Measurements from ENCODE around the gene GPRIN3.
"Not testable (repeated sequence)": the region's sequence is repeated elsewhere in the genome, so short reads cannot be mapped to it uniquely, and the experiment has no call there.

The GPRIN3 gene

GRCh38 chr4:89212666-89213381, 94.8 kb downstream of the GPRIN3 start:
- no peaks in the 10 kb centered on the region for H3K9me3 ChIP-seq (ENCODE audit: low read depth, low read length)
- no peaks in the 10 kb centered on the region for H3K36me3 ChIP-seq (ENCODE audit: insufficient read depth, low read length)
- no peak overlapping the region for H3K9ac ChIP-seq (ENCODE audit: insufficient read length)
- H3K27ac ChIP-seq, result no peak overlapping the region
- no peak overlapping the region for H3K4me3 ChIP-seq
- no peak for DNase-seq (ENCODE audit: low read depth, low spot score)
- no peak for TF ChIP-seq EZH2 (IDR thresholded peaks at IDR 0.05)
- no peak for TF ChIP-seq POLR2AphosphoS5 (IDR thresholded peaks at IDR 0.05; ENCODE audit: borderline replicate concordance, low read depth, low read length)
- no peak for TF ChIP-seq FOXP2 (optimal IDR thresholded peaks at IDR 0.05; ENCODE audit: control extremely low read depth, extremely low read length, insufficient read depth)

DNA sequence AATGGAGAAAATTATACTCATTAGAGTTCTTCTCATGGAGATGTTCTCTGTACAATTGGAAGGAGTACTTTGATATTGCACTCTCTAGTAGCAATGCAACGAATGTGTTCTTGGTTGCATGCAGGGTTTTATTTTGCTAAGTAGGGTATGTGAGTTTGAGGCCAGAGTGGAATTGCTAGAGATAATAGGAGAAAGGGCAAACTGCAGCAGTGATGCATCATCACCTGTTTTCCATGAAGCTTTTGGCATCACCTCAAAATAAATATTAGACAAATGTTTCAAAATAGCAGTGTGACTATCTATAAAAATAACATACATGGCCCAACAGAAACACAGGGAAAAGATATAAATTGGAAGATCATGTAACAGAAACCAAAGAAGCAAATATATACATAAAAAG, 103.0 kb downstream of the GPRIN3 start:
- H3K9ac ChIP-seq (ENCODE audit: insufficient read length), result no peak overlapping the region
- DNase-seq (ENCODE audit: low read depth, low spot score), result no peak

GRCh38 chr4:89203902-89204301, 103.7 kb downstream of the GPRIN3 start:
- H3K9me3 ChIP-seq (ENCODE audit: low read depth, low read length), result no peaks in the 10 kb centered on the region
- TF ChIP-seq FOXP2 (optimal IDR thresholded peaks at IDR 0.05; ENCODE audit: control extremely low read depth, extremely low read length, insufficient read depth) (no peak), POLR2AphosphoS5 (IDR thresholded peaks at IDR 0.05; ENCODE audit: borderline replicate concordance, low read depth, low read length) (no peak), EZH2 (IDR thresholded peaks at IDR 0.05) (no peak)

More for the DNA sequence above, 103.0 kb downstream of the GPRIN3 start:
- H3K36me3 ChIP-seq (ENCODE audit: insufficient read depth, low read length), result no peaks in the 10 kb centered on the region
- no peak overlapping the region for H3K4me3 ChIP-seq
- no peak for TF ChIP-seq EZH2 (IDR thresholded peaks at IDR 0.05)
- TF ChIP-seq POLR2AphosphoS5 (IDR thresholded peaks at IDR 0.05; ENCODE audit: borderline replicate concordance, low read depth, low read length), result no peak
- no peak for TF ChIP-seq FOXP2 (optimal IDR thresholded peaks at IDR 0.05; ENCODE audit: control extremely low read depth, extremely low read length, insufficient read depth)
- H3K27ac ChIP-seq, result no peak overlapping the region
- H3K9me3 ChIP-seq (ENCODE audit: low read depth, low read length), result no peaks in the 10 kb centered on the region

GRCh38 chr4:89199394-89199793, 108.2 kb downstream of the GPRIN3 start:
- H3K9ac ChIP-seq (ENCODE audit: insufficient read length); H3K27ac ChIP-seq; H3K4me3 ChIP-seq; DNase-seq (ENCODE audit: low read depth, low spot score); H3K36me3 ChIP-seq (ENCODE audit: insufficient read depth, low read length); H3K9me3 ChIP-seq (ENCODE audit: low read depth, low read length): not testable (repeated sequence)

More at GRCh38 chr4:89203902-89204301, 103.7 kb downstream of the GPRIN3 start:
- Histone ChIP-seq H3K36me3 (ENCODE audit: insufficient read depth, low read length) (no peaks in the 10 kb centered on the region), H3K27ac (no peak overlapping the region), H3K4me3 (no peak overlapping the region), H3K9ac (ENCODE audit: insufficient read length) (no peak overlapping the region)
- DNase-seq (ENCODE audit: low read depth, low spot score), result no peak

DNA sequence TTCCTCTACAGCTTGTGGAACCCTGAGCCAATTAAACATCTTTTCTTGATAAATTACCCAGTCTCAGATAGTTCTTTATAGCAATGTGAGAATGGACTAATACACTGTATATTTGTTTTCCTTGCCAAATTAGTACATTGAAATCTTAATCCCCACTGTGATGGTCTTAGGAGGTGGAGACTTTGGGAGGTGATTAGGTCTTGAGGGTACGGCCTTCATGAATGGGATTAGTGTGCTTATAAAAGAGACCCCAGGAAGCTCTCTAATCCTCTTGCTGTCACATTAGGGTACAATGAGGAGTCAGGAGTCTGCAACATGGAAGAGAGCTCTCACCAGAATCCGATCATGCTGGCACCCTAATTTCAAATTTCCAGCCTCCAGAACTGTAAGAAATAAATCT, 109.7 kb downstream of the GPRIN3 start:
- Histone ChIP-seq H3K36me3 (ENCODE audit: insufficient read depth, low read length) (no peaks in the 10 kb centered on the region), H3K9ac (ENCODE audit: insufficient read length) (no peak overlapping the region), H3K4me3 (no peak overlapping the region), H3K9me3 (ENCODE audit: low read depth, low read length) (no peaks in the 10 kb centered on the region), H3K27ac (no peak overlapping the region)
- TF ChIP-seq EZH2 (IDR thresholded peaks at IDR 0.05), result no peak
- TF ChIP-seq POLR2AphosphoS5 (IDR thresholded peaks at IDR 0.05; ENCODE audit: borderline replicate concordance, low read depth, low read length), result no peak
- TF ChIP-seq FOXP2 (optimal IDR thresholded peaks at IDR 0.05; ENCODE audit: control extremely low read depth, extremely low read length, insufficient read depth), result no peak
- no peak for DNase-seq (ENCODE audit: low read depth, low spot score)

GRCh38 chr4:89196745-89197144, 110.9 kb downstream of the GPRIN3 start:
- Histone ChIP-seq H3K36me3 (ENCODE audit: insufficient read depth, low read length) (no peaks in the 10 kb centered on the region), H3K27ac (peak overlapping the region; percentile 79), H3K4me3 (peak overlapping the region; percentile 31; the same call in 1 of the 2 replicates), H3K9ac (ENCODE audit: insufficient read length) (peak overlapping the region; percentile 69), H3K9me3 (ENCODE audit: low read depth, low read length) (no peaks in the 10 kb centered on the region)
- no peak for TF ChIP-seq FOXP2 (optimal IDR thresholded peaks at IDR 0.05; ENCODE audit: control extremely low read depth, extremely low read length, insufficient read depth)
- no peak for TF ChIP-seq EZH2 (IDR thresholded peaks at IDR 0.05)
- no peak for TF ChIP-seq POLR2AphosphoS5 (IDR thresholded peaks at IDR 0.05; ENCODE audit: borderline replicate concordance, low read depth, low read length)
- no peak for DNase-seq (ENCODE audit: low read depth, low spot score)

DNA sequence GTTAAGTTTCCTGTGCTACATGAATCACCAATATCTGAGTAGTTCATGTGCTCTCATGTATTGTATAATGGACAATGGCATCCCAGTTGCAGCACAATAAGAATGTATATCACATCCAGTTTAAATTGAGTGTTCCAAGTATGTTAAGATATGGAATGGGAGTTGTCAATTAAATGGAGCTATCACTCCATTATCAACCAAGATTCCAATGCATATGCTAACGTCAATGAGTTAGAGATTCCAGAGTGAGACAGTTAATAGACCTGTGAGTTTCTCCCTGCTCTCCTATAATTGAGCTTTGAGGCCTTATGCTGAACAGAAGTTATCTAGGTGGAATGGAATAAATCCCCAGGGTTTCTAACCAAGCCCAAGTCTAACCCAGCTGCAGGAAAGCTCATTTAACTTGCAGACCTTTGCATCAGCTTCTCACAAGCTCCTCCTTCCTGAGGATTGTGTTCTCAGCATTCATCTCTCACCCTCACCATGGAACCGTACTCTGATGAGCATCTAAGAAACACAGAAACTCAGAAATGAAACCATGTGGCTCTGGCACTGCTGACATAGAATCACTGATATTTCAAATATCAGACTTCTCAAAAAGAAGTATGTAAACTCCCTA, 111.4 kb downstream of the GPRIN3 start:
- Histone ChIP-seq H3K27ac (peak overlapping the region; percentile 81), H3K4me3 (peak overlapping the region; percentile 31; the same call in 1 of the 2 replicates), H3K36me3 (ENCODE audit: insufficient read depth, low read length) (no peaks in the 10 kb centered on the region), H3K9me3 (ENCODE audit: low read depth, low read length) (no peaks in the 10 kb centered on the region), H3K9ac (ENCODE audit: insufficient read length) (peak overlapping the region; percentile 69)
- DNase-seq (ENCODE audit: low read depth, low spot score), result no peak
- no peak for TF ChIP-seq EZH2 (IDR thresholded peaks at IDR 0.05)
- no peak for TF ChIP-seq FOXP2 (optimal IDR thresholded peaks at IDR 0.05; ENCODE audit: control extremely low read depth, extremely low read length, insufficient read depth)
- no peak for TF ChIP-seq POLR2AphosphoS5 (IDR thresholded peaks at IDR 0.05; ENCODE audit: borderline replicate concordance, low read depth, low read length)

DNA sequence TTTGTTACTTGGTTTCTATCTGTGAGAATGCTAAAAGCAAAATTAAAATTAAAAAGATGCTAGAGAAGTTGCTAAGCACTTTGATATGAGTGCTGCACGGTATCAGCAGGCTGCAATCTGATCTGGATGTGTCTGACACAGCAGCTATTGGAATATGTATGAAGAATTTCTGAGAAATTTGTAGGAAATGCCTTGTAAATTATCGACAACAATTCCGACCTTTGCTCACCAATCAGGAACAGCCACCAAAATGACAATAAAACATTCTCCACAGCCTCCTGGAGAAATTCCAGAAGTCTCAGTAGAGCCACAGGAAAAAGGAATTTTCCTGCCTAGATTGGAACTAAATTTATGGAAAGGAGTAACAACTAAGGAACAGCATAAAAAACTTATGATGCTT, 113.8 kb downstream of the GPRIN3 start:
- no peak for DNase-seq (ENCODE audit: low read depth, low spot score)
- peak overlapping the region; percentile 24 for H3K4me3 ChIP-seq
- H3K9me3 ChIP-seq (ENCODE audit: low read depth, low read length), result no peaks in the 10 kb centered on the region
- peak overlapping the region; percentile 72 for H3K27ac ChIP-seq
- no peak for TF ChIP-seq EZH2 (IDR thresholded peaks at IDR 0.05)
- no peak for TF ChIP-seq POLR2AphosphoS5 (IDR thresholded peaks at IDR 0.05; ENCODE audit: borderline replicate concordance, low read depth, low read length)
- no peak for TF ChIP-seq FOXP2 (optimal IDR thresholded peaks at IDR 0.05; ENCODE audit: control extremely low read depth, extremely low read length, insufficient read depth)
- no peak overlapping the region for H3K9ac ChIP-seq (ENCODE audit: insufficient read length)
- H3K36me3 ChIP-seq (ENCODE audit: insufficient read depth, low read length), result no peaks in the 10 kb centered on the region

Data from SK-N-MC (cell line).